Right cardiac atrium (tissue), 5 donors: Measurements from ENCODE around the gene KCNIP4. TPM values are rescaled to one million over a fixed set of nuclear protein-coding genes. Genes with fewer than 3 reads are reported as not detected.
"Not testable (repeated sequence)": the region's sequence is repeated elsewhere in the genome, so short reads cannot be mapped to it uniquely, and the experiment has no call there.

Experiments
- ATAC-seq, 2 donors: fragments of 200-7000 bp; cut with Tn5 transposase; one replicate each; pipeline versions ENCODE4 v1.8.0 to v1.9.1; 2020; ENCODE audit warnings: moderate library complexity in 2 of 2, mild to moderate bottlenecking in 1 of 2
- DNase-seq, 3 donors: peaks; one replicate each; pipeline ENCODE4 v3.0.0-alpha.2; 2020
- H3K27ac ChIP-seq: one replicate; pipeline ENCODE4 v1.5.1; 2013; ENCODE audit warnings: mild to moderate bottlenecking, low read length, control low read depth, moderate library complexity
- H3K27me3 ChIP-seq: one replicate; pipeline ENCODE4 v1.6.1; 2013; ENCODE audit not compliant: control insufficient read depth, insufficient read depth
- H3K4me1 ChIP-seq: one replicate; pipeline ENCODE4 v1.6.1; 2013; ENCODE audit warnings: low read length; ENCODE audit not compliant: control insufficient read depth, insufficient read depth
- H3K4me3 ChIP-seq: one replicate; pipeline ENCODE4 v1.5.1; 2013; ENCODE audit warnings: low read length, control low read depth
- H3K9me3 ChIP-seq: one replicate; pipeline ENCODE4 v1.6.1; 2013; ENCODE audit warnings: low read length; ENCODE audit not compliant: control insufficient read depth
- whole genome bisulfite sequencing: extraction: QIAGEN DNeasy Blood & Tissue Kit; methylation state at CpG from one replicate; pipeline ENCODE4 v1.1.7; 2013; 5-methylcytosine and 5-hydroxymethylcytosine counted together
- intact Hi-C, 4 donors: fragments of 100-400 bp; cut with DNase I; formaldehyde crosslinking; loops; one replicate each; pipeline versions ENCODE4 v1.11.0 to v1.14.0; 2022 to 2023
- polyA plus RNA-seq: library from polyadenylated mRNA; stranded (reverse); fragments of 200-250 nt; gene quantifications from one replicate; pipeline ENCODE4 v1.2.3, GENCODE V29; 2013
- total RNA-seq, 4 donors: library from RNA; stranded (reverse); fragmentation: NEBNext Ultra II Directional; extraction: Animal tissue kit (Norgen Biotek cat#: 25700); gene quantifications; one replicate each; pipeline ENCODE4 v1.2.1, GENCODE V29; 2021
- donor health status: healthy with polysubstance abuse.
- donor health status: DM: no; HTN: yes; CAD: no.
- donor health status: DM: no; HTN: no; CAD: no.
- donor health status: DM: no; HTN: yes; CAD: no; lungs with severe emphysema.
- donor health status: DM: yes; HTN: yes; CAD: no.

Gene KCNIP4
- total and polyA plus RNA-seq, 5 donors = 0.05 to 0.86 (median 0.23) TPM; not detected in 2

DNA sequence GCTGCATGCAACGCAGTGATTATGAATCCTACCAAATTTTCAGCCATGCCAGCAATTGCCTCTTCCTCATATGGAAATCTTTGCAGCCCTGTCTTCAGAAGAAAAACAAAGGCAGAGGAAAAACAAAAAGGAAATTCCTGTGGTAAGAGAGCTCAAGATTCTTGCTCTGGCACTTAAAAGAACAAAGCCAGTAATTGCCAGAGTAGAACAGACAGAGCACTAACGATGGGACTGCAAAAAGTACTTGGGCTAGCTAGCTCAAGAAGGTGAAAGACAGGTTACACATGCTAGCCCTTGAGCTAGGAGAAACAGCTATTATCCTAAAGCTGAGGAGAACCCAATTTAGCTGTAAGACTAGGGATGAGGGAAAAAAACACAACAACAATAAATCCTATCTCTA lies 582.3 kb downstream of the KCNIP4 start:
- Histone ChIP-seq H3K27me3 (no peaks in the 10 kb centered on the region), H3K4me1 (no peaks in the 10 kb centered on the region), H3K27ac (no peak overlapping the region), H3K4me3 (no peak overlapping the region), H3K9me3 (no peaks in the 10 kb centered on the region)
- intact Hi-C loops = no loop called here
- DNase-seq (no peak), ATAC-seq (no peak)
- 38% methylated on average over 2 of the region's 2 CpGs for WGBS

DNA sequence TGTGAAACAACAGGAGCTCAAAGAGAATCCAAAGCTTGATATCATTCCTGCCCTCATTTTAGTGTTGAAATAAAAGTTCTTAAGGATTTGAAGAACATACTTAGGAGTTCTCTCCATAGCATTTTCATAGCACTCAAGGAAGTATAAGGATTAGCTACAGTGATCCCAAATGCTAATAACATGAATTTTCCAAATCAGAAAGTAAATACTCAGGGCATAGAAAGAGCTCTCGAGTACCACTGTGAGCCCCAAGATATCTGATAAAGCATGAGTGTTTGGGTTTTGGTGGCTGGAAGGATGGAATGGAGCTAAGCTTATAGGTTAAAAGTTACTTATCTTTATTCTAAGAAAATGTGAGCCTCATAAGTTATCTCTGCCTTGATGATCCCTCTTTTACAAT lies 584.9 kb downstream of the KCNIP4 start:
- Histone ChIP-seq H3K4me1 (no peaks in the 10 kb centered on the region), H3K4me3 (no peak overlapping the region), H3K9me3 (no peaks in the 10 kb centered on the region), H3K27ac (no peak overlapping the region), H3K27me3 (no peaks in the 10 kb centered on the region)
- 57% methylated on average over 1 of the region's 1 CpG for WGBS
- no peak for DNase-seq
- ATAC-seq = no peak
- intact Hi-C loops = no loop called here

DNA sequence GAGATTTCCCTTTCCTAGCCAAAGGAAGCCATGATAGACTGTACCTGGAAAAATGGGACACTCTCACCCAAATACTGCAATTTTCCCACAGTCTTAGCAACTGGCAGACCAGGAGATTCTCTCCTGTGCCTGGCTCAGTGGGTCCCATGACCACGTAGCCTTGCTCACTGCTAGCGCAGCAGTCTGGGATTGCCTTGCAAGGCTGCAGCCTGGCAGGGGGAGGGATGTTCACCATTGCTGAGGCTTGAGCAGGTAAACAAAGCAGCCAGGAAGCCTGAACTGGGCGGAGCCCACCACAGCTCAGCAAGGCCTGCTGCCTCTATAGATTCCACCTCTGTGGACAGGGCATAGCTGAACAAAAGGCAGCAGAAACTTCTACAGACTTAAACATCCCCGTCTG lies 596.2 kb downstream of the KCNIP4 start:
- H3K9me3 ChIP-seq, ATAC-seq, H3K27ac ChIP-seq, H3K4me1 ChIP-seq, intact Hi-C loops, H3K4me3 ChIP-seq, H3K27me3 ChIP-seq, DNase-seq: not testable (repeated sequence)
- WGBS = 81% methylated on average over 4 of the region's 4 CpGs

DNA sequence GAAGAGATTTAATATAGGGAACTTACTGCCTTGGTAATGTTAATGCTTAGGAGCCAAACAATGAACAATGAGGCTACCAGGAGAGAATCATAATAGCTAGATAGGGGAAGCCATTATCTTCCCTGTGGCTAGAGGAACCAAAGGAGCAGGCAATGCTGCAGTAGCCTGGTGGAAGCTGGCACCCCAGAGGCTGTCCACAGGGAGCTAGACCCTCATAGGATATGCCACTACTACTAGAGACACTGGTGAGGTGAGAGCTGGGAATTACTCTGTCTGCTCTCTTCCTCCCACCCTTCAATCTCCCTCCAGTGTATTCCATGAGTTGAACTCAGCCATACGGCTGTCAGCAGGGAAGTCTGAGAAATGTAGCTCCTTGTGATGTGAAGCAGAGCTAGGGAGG lies 601.4 kb downstream of the KCNIP4 start:
- DNase-seq (no peak), ATAC-seq (no peak)
- H3K4me1 ChIP-seq = no peaks in the 10 kb centered on the region
- no peaks in the 10 kb centered on the region for H3K9me3 ChIP-seq
- no peak overlapping the region for H3K27ac ChIP-seq
- no peak overlapping the region for H3K4me3 ChIP-seq
- no peaks in the 10 kb centered on the region for H3K27me3 ChIP-seq
- WGBS = 13% methylated on average over 1 of the region's 1 CpG
- intact Hi-C loops = no loop called here

DNA sequence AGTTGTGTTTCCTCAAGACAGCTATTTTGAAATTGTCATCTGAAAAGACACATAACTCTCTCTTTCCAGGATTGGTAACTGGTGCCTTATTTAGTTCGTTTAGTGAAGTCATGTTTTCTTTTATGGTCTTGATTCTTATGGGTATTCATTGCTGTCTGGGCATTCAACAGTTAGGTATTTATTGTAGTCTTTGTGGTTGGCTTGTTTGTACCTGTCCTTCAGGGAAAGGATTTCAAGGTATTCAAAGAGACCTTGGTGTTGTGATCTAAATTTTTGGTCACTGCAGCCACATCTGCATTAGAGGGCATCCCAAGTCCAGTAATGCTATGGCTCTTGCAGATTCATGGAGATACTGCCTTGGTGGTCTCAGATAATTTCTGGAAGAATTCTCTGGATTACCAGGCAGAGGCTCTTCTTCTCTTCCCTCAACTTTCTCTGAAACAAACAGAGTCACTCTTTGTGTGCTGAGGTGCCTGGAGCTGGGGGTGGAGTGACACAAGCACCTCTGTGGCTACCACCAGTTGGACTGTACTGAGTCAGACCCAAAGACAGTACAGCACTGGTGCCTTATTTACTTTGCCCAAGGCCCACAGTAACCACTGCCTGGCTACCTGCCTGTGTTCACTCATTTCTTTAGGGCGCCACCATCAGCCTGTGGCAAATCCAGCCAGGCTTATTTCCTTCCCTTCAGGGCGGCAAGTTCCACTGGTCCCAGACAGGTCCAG lies 620.4 kb downstream of the KCNIP4 start:
- WGBS = 80% methylated on average over 3 of the region's 3 CpGs
- no peaks in the 10 kb centered on the region for H3K4me1 ChIP-seq
- H3K4me3 ChIP-seq = no peak overlapping the region
- ATAC-seq (no peak), DNase-seq (no peak)
- H3K27me3 ChIP-seq = no peaks in the 10 kb centered on the region
- H3K27ac ChIP-seq = no peak overlapping the region
- intact Hi-C loops = no loop called here
- no peaks in the 10 kb centered on the region for H3K9me3 ChIP-seq

DNA sequence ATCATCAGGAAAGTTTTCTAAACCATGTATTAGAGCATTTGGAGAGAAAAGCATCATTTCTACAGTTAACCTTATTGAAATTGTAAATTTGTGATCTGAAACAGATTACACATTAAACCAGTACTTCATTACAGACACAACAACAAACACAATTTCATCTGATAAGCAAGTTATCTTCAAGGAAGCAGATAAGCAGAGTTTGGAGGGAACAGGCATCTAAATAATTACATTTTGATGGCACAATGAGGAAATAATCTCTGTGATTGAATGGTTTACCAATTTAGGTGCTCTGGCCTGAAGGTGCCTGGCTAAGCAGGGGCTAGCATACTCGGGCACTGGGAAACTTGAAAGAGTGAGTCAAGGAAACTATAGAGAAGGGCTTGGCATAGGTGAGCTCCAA lies 628.5 kb downstream of the KCNIP4 start:
- 68% methylated on average over 1 of the region's 1 CpG for WGBS
- intact Hi-C loops = no loop called here
- no peak for DNase-seq

DNA sequence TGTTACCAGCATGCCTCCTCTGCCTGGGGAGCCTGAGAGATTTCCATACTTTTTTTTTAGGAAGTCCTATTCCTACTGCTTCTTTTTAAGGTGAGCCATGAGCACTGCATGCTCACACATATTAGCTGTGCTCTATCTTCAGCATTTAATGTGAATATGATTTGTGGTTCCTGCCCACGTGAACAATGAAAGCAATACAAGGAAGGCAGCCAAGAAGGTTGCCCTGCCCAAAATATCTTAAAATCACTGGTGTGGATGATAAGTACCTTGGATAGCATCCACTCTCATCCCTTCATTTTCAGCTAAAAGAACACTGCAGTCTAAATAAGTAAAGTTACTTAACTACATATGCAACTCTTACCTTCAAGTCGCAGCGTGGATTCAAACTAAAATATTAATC lies 640.9 kb downstream of the KCNIP4 start:
- Histone ChIP-seq H3K4me1 (no peaks in the 10 kb centered on the region), H3K9me3 (no peaks in the 10 kb centered on the region), H3K27ac (no peak overlapping the region), H3K4me3 (no peak overlapping the region), H3K27me3 (no peaks in the 10 kb centered on the region)
- intact Hi-C loops = no loop called here
- no peak for ATAC-seq
- WGBS = 66% methylated on average over 3 of the region's 3 CpGs
- no peak for DNase-seq

More for the DNA sequence above, 628.5 kb downstream of the KCNIP4 start:
- H3K9me3 ChIP-seq = no peaks in the 10 kb centered on the region
- H3K27me3 ChIP-seq = no peaks in the 10 kb centered on the region
- H3K4me1 ChIP-seq = no peaks in the 10 kb centered on the region
- H3K27ac ChIP-seq = no peak overlapping the region
- ATAC-seq = no peak
- H3K4me3 ChIP-seq = no peak overlapping the region

DNA sequence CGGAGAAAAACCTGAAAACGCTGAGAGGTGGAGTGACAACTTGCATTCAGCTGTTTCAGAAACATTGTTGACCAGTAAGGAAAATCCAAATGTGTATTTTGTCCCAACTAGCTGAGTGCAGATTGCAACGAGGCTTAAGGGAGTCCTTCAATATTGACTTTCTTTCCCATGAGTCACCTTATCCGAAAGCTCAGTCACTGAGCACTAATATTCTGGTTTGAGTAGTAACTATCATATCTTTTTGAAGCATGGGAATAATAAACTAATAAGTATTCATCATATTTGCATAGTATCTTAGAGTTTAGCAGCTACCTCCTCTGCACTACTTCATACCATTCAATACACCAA lies 644.1 kb downstream of the KCNIP4 start:
- DNase-seq = no peak
- no peak overlapping the region for H3K4me3 ChIP-seq
- no peaks in the 10 kb centered on the region for H3K9me3 ChIP-seq
- 14% methylated on average over 4 of the region's 4 CpGs for WGBS
- no peak for ATAC-seq
- no peaks in the 10 kb centered on the region for H3K27me3 ChIP-seq
- intact Hi-C loops = no loop called here
- H3K4me1 ChIP-seq = no peaks in the 10 kb centered on the region
- H3K27ac ChIP-seq = no peak overlapping the region

DNA sequence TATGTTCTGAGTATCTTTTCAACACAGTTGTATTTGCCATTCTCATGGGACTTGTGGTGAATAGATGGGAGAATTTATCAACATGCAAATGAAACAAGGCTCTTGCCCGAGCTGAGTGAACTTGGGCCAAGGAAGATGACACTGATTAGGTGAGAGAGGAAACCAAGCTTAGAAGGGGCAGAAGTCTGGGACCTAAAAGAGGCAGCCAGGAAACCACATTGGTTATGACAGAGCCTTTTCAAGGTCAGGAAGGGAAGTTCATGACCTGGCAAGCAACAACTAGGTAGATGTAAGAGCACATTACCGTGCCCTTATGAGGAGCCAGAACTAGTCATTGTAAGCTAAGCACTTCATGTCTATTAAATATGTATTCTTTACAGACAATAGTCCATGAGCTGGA lies 658.0 kb downstream of the KCNIP4 start:
- Histone ChIP-seq H3K9me3 (no peaks in the 10 kb centered on the region), H3K27ac (no peak overlapping the region), H3K4me3 (no peak overlapping the region), H3K4me1 (no peaks in the 10 kb centered on the region), H3K27me3 (no peaks in the 10 kb centered on the region)
- no peak for ATAC-seq
- no peak for DNase-seq
- whole genome bisulfite sequencing = 28% methylated on average over 2 of the region's 2 CpGs
- intact Hi-C loops = no loop called here

DNA sequence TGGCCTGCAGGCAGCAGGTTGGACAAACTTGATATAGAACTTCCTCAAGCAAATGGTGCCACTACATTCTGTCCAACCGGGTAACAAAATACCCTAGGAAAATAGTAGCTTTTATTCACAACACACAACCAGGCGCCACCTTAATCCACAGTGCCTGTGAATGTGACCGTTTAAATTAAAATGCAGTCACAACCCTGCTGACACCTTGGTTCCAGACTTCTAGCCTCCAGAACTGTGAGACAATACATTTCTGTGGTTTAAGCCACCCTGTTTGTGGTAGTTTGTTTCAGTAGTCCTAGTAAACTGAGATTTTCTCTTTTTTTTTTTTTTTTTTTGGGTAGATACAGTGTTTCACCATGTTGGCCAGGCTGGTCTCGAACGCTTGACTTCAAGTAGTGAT lies 672.5 kb downstream of the KCNIP4 start:
- ATAC-seq = no peak
- WGBS = 88% methylated on average over 5 of the region's 5 CpGs
- Histone ChIP-seq H3K27me3 (no peaks in the 10 kb centered on the region), H3K4me3 (no peak overlapping the region), H3K4me1 (no peaks in the 10 kb centered on the region), H3K9me3 (no peaks in the 10 kb centered on the region), H3K27ac (no peak overlapping the region)
- no peak for DNase-seq
- intact Hi-C loops = no loop called here

DNA sequence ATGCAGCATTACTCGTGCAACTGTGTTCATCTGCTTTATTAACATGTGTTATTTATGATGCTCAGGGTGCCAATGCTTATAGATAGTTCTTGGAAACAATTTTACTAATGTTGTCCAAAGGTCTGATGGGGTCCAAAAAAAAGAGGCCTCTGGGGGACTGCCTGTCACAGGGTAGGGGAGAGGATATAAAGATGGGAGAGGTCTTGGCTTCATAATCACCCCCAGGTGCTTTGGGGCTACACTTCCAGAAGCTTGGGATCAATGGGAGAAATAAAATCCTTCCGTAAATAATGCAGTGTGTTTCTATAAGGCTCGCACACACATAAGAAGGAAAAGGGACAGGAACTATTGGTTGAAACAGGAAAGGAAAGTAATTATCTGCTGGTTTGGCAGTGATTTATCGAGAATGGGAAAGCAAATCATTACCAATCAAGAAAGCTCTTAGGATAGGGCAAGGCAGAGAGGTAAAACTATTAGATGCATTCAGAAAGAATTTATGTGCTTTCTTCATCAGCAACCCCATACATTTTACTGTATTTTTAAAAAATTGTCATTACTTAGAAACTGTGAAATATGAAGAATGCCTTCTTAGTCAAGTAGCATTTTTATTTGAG lies 677.0 kb downstream of the KCNIP4 start:
- Histone ChIP-seq H3K27ac (no peak overlapping the region), H3K27me3 (no peaks in the 10 kb centered on the region), H3K9me3 (no peaks in the 10 kb centered on the region), H3K4me1 (no peaks in the 10 kb centered on the region), H3K4me3 (no peak overlapping the region)
- intact Hi-C loops = no loop called here
- DNase-seq (no peak), ATAC-seq (no peak)
- 53% methylated on average over 4 of the region's 4 CpGs for WGBS

DNA sequence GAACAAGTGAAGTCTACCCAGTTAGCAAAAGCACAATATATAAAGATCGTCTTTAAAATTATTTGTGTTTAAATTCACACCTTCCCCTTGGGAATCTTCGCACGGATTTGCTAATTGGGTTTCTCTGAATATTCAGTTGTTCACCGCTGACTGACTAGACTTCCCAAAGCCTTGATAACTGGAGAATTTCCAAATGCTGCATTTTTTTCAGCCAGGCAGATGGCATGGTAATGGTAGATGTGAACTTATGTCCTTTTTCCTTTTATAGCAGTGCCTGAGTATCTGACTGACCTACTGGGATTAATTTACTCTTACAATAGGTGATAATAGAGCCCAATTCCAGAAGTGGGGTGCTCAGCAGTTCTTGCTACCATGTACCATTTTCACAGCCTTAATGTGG lies 700.2 kb downstream of the KCNIP4 start:
- Histone ChIP-seq H3K27ac (no peak overlapping the region), H3K4me1 (no peaks in the 10 kb centered on the region)
- intact Hi-C loops = no loop called here

More for the DNA sequence above, 700.2 kb downstream of the KCNIP4 start:
- no peak overlapping the region for H3K4me3 ChIP-seq
- no peaks in the 10 kb centered on the region for H3K27me3 ChIP-seq
- DNase-seq = no peak
- no peak for ATAC-seq
- no peaks in the 10 kb centered on the region for H3K9me3 ChIP-seq
- 81% methylated on average over 4 of the region's 4 CpGs for WGBS
